HG03060 (cell line): ENCODE measurements around the gene FXYD7.
"Not testable (repeated sequence)": the region's sequence is repeated elsewhere in the genome, so short reads cannot be mapped to it uniquely, and the experiment has no call there.

Experiments used
- ATAC-seq: cut with Tn5 transposase; IDR thresholded peaks from one replicate; pipeline ENCODE4 v1.9.1; 2021; ENCODE audit warnings: low read depth, moderate number of reproducible peaks; ENCODE audit not compliant: unreplicated experiment

Gene FXYD7

GRCh38 chr19:35143231-35143715, at the start of gene FXYD7:
FXYD7 (plus strand) TSS chr19:35143255; CDS start chr19:35143334, 79 bp downstream.
- ATAC-seq, result no peak

- ATAC-seq, result no peak
Observed at GRCh38 chr19:35093430-35093829, 49.6 kb upstream of the FXYD7 start.

GRCh38 chr19:35093941-35094647, 49.0 kb upstream of the FXYD7 start:
- no peak for ATAC-seq

GRCh38 chr19:35094656-35095055, 48.4 kb upstream of the FXYD7 start:
- ATAC-seq, result no peak

- ATAC-seq, result no peak
Observed at GRCh38 chr19:35095667-35096368, 47.2 kb upstream of the FXYD7 start.

- ATAC-seq, result no peak
Observed at GRCh38 chr19:35098413-35099049, 44.5 kb upstream of the FXYD7 start.

GRCh38 chr19:35099155-35099896, 43.7 kb upstream of the FXYD7 start:
- no peak for ATAC-seq

GRCh38 chr19:35099897-35100275, 43.2 kb upstream of the FXYD7 start:
- ATAC-seq, result no peak

GRCh38 chr19:35100588-35101533, 42.2 kb upstream of the FXYD7 start:
- ATAC-seq, result no peak

- ATAC-seq, result not testable (repeated sequence)
Observed at GRCh38 chr19:35101949-35102348, 41.1 kb upstream of the FXYD7 start.

- ATAC-seq, result not testable (repeated sequence)
Observed at GRCh38 chr19:35103614-35104013, 39.4 kb upstream of the FXYD7 start.

- no peak for ATAC-seq
Observed at GRCh38 chr19:35104361-35104760, 38.7 kb upstream of the FXYD7 start.

- no peak for ATAC-seq
Observed at GRCh38 chr19:35105047-35105410, 38.0 kb upstream of the FXYD7 start.

- ATAC-seq, result no peak
Observed at GRCh38 chr19:35105411-35106290, 37.4 kb upstream of the FXYD7 start.

GRCh38 chr19:35106291-35106583, 36.8 kb upstream of the FXYD7 start:
- ATAC-seq, result no peak

- ATAC-seq, result no peak
Observed at GRCh38 chr19:35106898-35107541, 36.0 kb upstream of the FXYD7 start.

GRCh38 chr19:35107545-35107944, 35.5 kb upstream of the FXYD7 start:
- no peak for ATAC-seq

GRCh38 chr19:35108730-35109129, 34.3 kb upstream of the FXYD7 start:
- ATAC-seq, result no peak
